Osteoblast (primary cell): ENCODE data around the gene COL11A1. TPM values are rescaled to one million over a fixed set of nuclear protein-coding genes. Genes with fewer than 3 reads are reported as not detected.

Source experiments
- DNase-seq: peaks from one replicate; pipeline ENCODE4 v3.0.0; 2011; ENCODE audit warnings: low spot score, mixed read lengths; ENCODE audit not compliant: insufficient read length; ENCODE audit errors: missing footprints
- H2AFZ ChIP-seq: 2 replicates; pipeline ENCODE4 v1.6.0; 2011; ENCODE audit warnings: mild to moderate bottlenecking, low read length
- H3K27ac ChIP-seq: 2 replicates; pipeline ENCODE4 v1.5.1; 2011; ENCODE audit warnings: mild to moderate bottlenecking, low read depth, low read length, moderate library complexity
- H3K27me3 ChIP-seq: 2 replicates; pipeline ENCODE4 v1.6.0; 2012; ENCODE audit warnings: mild to moderate bottlenecking, control low read depth, inconsistent platforms, low read length, moderate library complexity; ENCODE audit not compliant: insufficient read depth
- H3K36me3 ChIP-seq: 2 replicates; pipeline ENCODE4 v1.5.1; 2011; ENCODE audit warnings: mild to moderate bottlenecking, low read length, control low read depth, moderate library complexity; ENCODE audit not compliant: insufficient read depth
- H3K4me1 ChIP-seq: 2 replicates; pipeline ENCODE4 v1.5.1; 2011; ENCODE audit warnings: mild to moderate bottlenecking, low read length, control low read depth, moderate library complexity; ENCODE audit not compliant: insufficient read depth
- H3K4me2 ChIP-seq: 2 replicates; pipeline ENCODE4 v1.6.0; 2011; ENCODE audit warnings: mild to moderate bottlenecking, low read length; ENCODE audit not compliant: insufficient read depth
- H3K4me3 ChIP-seq: fragments of 200-600 bp; sonication (generic); 3 replicates; pipeline ENCODE4 v1.5.1; 2012; ENCODE audit warnings: mild to moderate bottlenecking, low read length, inconsistent platforms; ENCODE audit not compliant: insufficient read depth
- H3K79me2 ChIP-seq: 2 replicates; pipeline ENCODE4 v1.6.0; 2012; ENCODE audit warnings: mild to moderate bottlenecking, low read length, control low read depth, inconsistent platforms; ENCODE audit not compliant: insufficient read depth
- H3K9me3 ChIP-seq: 2 replicates; pipeline ENCODE4 v1.5.1; 2011; ENCODE audit warnings: low read depth, low read length, control low read depth
- H4K20me1 ChIP-seq: 2 replicates; pipeline ENCODE4 v1.6.0; 2012; ENCODE audit warnings: mild to moderate bottlenecking, low read length, control low read depth; ENCODE audit not compliant: insufficient read depth
- CTCF ChIP-seq: IDR thresholded peaks from 2 replicates; pipeline ENCODE4 v1.5.1; 2011; ENCODE audit warnings: mild to moderate bottlenecking, low read depth, low read length, moderate library complexity; ENCODE audit errors: extremely low read depth
- total RNA-seq: library from RNA; depleted of rRNA; stranded (reverse); fragments of >200 nt; gene quantifications from 2 replicates; pipeline ENCODE4 v1.2.3, GENCODE V29; 2012

COL11A1 gene
- total RNA-seq, 1 donor, result 158 TPM

GRCh38 chr1:103125219-103125618, 16.9 kb upstream of the COL11A1 start:
- no peak overlapping the region for H3K4me3 ChIP-seq
- DNase-seq, result no peak
- H2AFZ ChIP-seq, result no peak overlapping the region

DNA sequence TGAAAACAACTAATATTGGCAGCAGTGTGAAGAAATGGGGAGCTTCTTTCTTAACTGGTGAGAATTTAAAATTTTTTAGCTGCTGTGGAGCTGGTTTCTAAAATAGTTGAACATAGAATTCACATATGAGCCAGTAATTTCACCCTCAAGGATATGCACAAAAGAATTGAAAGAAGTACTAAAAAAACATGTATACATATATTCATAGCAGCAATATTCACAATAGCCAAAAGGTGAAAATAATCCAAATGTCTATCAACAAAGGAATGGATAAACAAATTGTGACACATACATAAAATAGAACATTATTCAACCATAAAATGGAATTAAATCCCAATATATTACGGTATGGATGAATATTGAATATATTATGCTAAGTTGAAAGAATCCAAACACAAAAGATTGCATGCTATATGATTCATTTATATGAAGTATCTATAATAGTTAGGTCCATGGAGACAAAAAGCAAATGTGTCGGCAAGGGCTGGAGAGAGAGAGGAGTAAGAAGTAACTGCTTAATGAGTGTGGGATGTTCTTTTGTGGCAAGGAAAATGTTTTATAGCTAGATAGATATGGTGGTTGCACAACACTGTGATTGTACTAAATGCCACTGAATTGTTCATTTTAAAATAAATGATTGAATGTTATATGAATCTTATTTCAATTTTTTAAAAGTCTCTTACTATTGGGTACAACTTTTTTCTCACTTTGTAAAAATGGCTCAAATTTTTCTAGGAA, 14.8 kb upstream of the COL11A1 start:
- no peak overlapping the region for H3K27ac ChIP-seq
- H3K9me3 ChIP-seq, result no peaks in the 10 kb centered on the region
- H3K4me3 ChIP-seq, result no peak overlapping the region
- no peak for TF ChIP-seq CTCF
- H3K4me2 ChIP-seq, result no peak overlapping the region
- H4K20me1 ChIP-seq, result no peaks in the 10 kb centered on the region
- H3K27me3 ChIP-seq, result no peaks in the 10 kb centered on the region
- peak; percentile 10 for DNase-seq
- no peaks in the 10 kb centered on the region for H3K79me2 ChIP-seq
- no peaks in the 10 kb centered on the region for H3K4me1 ChIP-seq
- H3K36me3 ChIP-seq, result no peaks in the 10 kb centered on the region
- H2AFZ ChIP-seq, result no peak overlapping the region

More at GRCh38 chr1:103125219-103125618, 16.9 kb upstream of the COL11A1 start:
- H3K9me3 ChIP-seq, result no peaks in the 10 kb centered on the region
- H3K79me2 ChIP-seq, result no peaks in the 10 kb centered on the region
- no peaks in the 10 kb centered on the region for H3K36me3 ChIP-seq
- peaks cover 12% of the 10 kb centered on the region for H3K4me1 ChIP-seq
- no peaks in the 10 kb centered on the region for H3K27me3 ChIP-seq
- H3K4me2 ChIP-seq, result no peak overlapping the region
- no peaks in the 10 kb centered on the region for H4K20me1 ChIP-seq
- no peak for TF ChIP-seq CTCF
- no peak overlapping the region for H3K27ac ChIP-seq

DNA sequence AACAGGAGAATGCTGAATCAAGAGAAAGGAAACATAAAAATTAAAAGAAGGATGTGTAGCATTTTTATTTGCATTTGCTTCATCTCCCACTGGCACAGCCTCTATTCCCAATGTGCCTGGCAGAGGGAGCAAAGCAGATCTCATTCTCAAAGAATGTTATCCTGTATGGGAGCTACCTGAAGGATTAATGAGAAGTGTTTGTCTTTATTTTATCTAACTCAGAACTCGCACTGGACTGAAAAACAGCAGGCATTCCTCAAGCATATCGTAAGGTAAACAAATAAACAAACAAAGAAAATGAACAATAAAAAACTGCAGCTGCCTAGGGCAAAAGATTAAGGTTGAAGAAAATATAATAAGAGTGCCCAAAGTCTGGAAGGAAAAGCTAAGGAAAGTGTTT, 12.7 kb upstream of the COL11A1 start:
- H2AFZ ChIP-seq, result no peak overlapping the region
- H3K27ac ChIP-seq, result no peak overlapping the region
- H3K79me2 ChIP-seq, result no peaks in the 10 kb centered on the region
- H4K20me1 ChIP-seq, result no peaks in the 10 kb centered on the region
- H3K9me3 ChIP-seq, result no peaks in the 10 kb centered on the region
- H3K4me3 ChIP-seq, result no peak overlapping the region
- no peaks in the 10 kb centered on the region for H3K27me3 ChIP-seq
- no peaks in the 10 kb centered on the region for H3K36me3 ChIP-seq
- H3K4me2 ChIP-seq, result no peak overlapping the region
- no peak for TF ChIP-seq CTCF
- no peak for DNase-seq
- no peaks in the 10 kb centered on the region for H3K4me1 ChIP-seq

DNA sequence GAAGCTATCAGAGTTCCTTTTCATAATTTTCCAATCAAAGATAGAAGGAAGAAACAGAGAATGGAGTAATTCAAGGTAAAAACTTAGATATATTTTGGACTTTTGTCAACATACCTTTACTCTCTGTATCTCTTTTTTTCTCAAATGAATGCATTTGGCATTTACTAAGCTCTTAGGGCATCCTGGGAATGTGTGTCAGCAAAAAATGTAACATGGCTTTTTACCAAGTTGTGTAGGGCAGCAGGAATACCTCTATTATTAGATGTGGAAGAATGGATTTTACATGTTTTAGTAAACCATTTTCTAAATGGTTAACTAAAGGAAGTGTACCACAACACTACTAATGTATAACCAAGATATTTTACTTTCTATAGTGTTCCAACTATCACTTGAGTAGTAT, 4.2 kb upstream of the COL11A1 start:
- H3K9me3 ChIP-seq, result no peaks in the 10 kb centered on the region
- no peaks in the 10 kb centered on the region for H3K79me2 ChIP-seq
- peaks cover 5% of the 10 kb centered on the region for H3K4me1 ChIP-seq
- no peak for DNase-seq
- H3K4me3 ChIP-seq, result no peak overlapping the region
- no peaks in the 10 kb centered on the region for H4K20me1 ChIP-seq
- H3K4me2 ChIP-seq, result no peak overlapping the region
- H3K36me3 ChIP-seq, result no peaks in the 10 kb centered on the region
- no peak overlapping the region for H3K27ac ChIP-seq
- H2AFZ ChIP-seq, result no peak overlapping the region
- no peaks in the 10 kb centered on the region for H3K27me3 ChIP-seq
- TF ChIP-seq CTCF, result no peak
